Measurements from ENCODE around the gene STARD13.

The STARD13 gene

DNA sequence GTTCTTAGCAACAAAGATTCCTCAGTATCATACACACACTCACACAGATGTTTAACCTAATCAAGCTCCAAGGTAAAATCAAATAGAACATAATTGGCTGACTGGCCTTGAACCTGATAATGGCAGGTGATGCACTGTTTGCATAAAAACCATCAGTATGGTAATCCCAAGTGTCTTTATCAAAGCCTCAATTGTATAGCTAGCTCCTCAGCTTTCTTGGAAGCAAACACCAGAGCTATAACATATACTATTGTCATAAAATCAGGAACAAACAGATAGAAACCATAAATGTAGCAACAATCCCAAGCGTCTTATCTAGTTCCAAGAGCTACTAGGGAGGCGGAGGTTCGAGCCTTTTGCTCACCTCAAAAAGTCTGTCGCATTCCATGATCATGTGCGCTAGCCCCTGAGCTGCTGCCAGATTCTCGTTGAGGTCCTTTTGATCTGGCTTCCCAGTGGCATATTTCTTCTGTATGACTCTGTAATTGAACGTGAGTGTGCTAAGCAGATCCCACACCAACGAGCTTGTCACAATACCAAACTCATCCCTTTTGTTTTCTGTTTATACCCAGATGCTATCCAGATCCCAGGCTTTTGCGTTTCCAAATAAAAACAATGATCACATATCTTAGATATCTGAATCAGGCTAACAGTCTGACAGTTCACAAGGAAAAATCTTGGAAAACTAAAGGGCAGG is 174.0 kb downstream of the STARD13 start:
- H3K36me3 ChIP-seq (ENCODE audit: insufficient read depth, low read length): no peaks in the 10 kb centered on the region

DNA sequence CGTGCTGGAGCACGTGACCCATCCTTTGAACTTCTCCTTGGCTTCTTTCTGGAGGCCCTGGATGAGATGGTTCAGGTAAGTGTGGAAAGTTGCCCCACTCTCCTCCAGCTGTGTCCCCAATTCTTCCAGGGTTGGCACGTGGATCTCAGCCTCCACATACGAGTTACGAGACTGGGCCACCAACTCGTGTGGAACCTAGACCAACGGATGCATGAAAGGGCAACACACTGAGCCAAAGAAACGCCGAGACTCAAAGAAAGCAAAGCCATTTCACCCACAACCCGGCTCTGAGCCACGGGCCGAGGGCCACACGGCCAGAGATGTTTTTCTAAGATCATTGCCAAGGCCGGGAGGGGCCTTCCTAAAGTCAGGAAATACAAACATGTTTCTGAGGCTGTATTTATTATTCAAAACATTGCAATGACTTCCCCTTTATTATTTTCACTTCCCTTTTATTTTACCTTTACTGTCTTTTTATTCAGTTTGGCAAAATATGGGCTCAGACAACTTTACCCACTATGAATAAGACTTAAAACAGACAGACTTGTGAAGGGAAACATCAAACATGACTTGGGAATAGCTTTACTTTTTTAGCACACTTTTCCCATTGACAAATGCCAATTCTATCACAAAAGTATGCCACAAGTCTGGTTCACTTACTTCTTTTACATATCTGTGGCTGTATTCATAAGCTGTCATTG is 174.7 kb downstream of the STARD13 start:
- Histone ChIP-seq H3K9me3 (ENCODE audit: low read length) (no peaks in the 10 kb centered on the region), H3K4me3 (ENCODE audit: low read length) (no peak overlapping the region), H3K36me3 (ENCODE audit: insufficient read depth, low read length) (no peaks in the 10 kb centered on the region), H3K4me1 (ENCODE audit: insufficient read depth, low read length) (no peaks in the 10 kb centered on the region), H2AFZ (ENCODE audit: low read depth, low read length) (no peak overlapping the region), H3K27me3 (ENCODE audit: insufficient read depth, low read length) (no peaks in the 10 kb centered on the region)

More for the DNA sequence above, 174.0 kb downstream of the STARD13 start:
- H2AFZ ChIP-seq (ENCODE audit: low read depth, low read length): no peak overlapping the region
- no peaks in the 10 kb centered on the region for H3K27me3 ChIP-seq (ENCODE audit: insufficient read depth, low read length)
- H3K4me1 ChIP-seq (ENCODE audit: insufficient read depth, low read length): no peaks in the 10 kb centered on the region
- H3K9me3 ChIP-seq (ENCODE audit: low read length): no peaks in the 10 kb centered on the region
- no peak overlapping the region for H3K4me3 ChIP-seq (ENCODE audit: low read length)

DNA sequence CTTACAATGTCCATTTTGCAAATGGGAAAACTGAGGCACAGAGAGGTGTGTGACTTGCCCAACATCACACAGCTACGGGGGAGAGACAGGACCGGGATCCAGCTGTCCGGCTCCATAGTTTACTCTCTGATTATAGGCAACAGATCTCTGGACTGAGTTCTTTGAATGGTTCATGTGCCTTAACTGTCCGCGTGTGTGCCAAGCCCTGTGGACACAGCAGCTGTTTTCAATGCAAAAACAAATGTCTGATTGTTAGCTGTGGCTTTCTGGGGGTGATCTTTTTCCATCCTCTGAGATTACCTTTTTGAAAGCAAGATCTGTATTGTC is 175.2 kb downstream of the STARD13 start:
- Histone ChIP-seq H3K4me1 (ENCODE audit: insufficient read depth, low read length) (no peaks in the 10 kb centered on the region), H3K36me3 (ENCODE audit: insufficient read depth, low read length) (no peaks in the 10 kb centered on the region)

DNA sequence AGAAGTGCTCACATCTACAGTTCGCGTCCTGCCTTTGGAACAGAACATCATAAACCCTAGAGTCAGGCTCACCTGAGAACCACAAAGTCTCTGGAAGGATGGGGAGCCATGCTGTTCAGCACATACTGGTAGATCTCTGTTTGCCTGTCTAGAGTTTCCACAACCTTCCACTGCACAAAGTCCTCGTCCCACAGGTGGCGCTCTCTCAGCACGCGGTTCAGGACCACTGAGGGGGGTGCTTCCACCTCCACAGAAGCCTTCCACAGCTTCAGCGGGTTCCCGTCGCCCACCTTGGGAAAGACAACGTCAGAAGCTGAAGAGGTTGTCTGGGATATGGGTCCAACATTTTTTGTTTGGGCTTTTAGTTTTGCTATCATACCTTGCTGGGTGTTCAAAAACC is 175.8 kb downstream of the STARD13 start:
- Histone ChIP-seq H3K4me1 (ENCODE audit: insufficient read depth, low read length) (no peaks in the 10 kb centered on the region), H3K27me3 (ENCODE audit: insufficient read depth, low read length) (no peaks in the 10 kb centered on the region), H2AFZ (ENCODE audit: low read depth, low read length) (no peak overlapping the region), H3K9me3 (ENCODE audit: low read length) (no peaks in the 10 kb centered on the region), H3K4me3 (ENCODE audit: low read length) (no peak overlapping the region), H3K36me3 (ENCODE audit: insufficient read depth, low read length) (no peaks in the 10 kb centered on the region)

More for the DNA sequence above, 175.2 kb downstream of the STARD13 start:
- H2AFZ ChIP-seq (ENCODE audit: low read depth, low read length): no peak overlapping the region
- H3K27me3 ChIP-seq (ENCODE audit: insufficient read depth, low read length): no peaks in the 10 kb centered on the region
- no peaks in the 10 kb centered on the region for H3K9me3 ChIP-seq (ENCODE audit: low read length)
- no peak overlapping the region for H3K4me3 ChIP-seq (ENCODE audit: low read length)

DNA sequence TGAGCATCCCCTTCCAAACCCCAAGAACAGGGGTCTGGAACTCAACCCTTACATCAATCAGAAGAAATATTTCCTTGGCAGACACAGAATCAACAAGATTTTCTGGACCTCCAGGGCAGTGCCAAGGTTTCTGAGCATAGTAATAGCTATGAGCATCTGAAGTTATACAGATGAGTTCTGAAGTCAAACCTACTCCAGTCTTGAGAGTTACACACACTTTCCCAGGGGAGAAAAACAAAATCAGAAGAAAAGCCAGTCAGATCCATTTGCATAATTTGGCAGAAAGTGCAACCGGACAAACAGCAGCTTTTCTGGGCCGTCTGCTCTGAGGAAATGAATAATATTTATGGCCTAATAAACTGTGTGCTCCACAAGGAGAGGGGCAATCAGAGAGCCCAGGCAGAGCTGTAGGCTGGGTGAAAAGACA is 176.3 kb downstream of the STARD13 start:
- Histone ChIP-seq H3K4me1 (ENCODE audit: insufficient read depth, low read length) (no peaks in the 10 kb centered on the region), H2AFZ (ENCODE audit: low read depth, low read length) (no peak overlapping the region), H3K4me3 (ENCODE audit: low read length) (no peak overlapping the region), H3K9me3 (ENCODE audit: low read length) (no peaks in the 10 kb centered on the region), H3K36me3 (ENCODE audit: insufficient read depth, low read length) (no peaks in the 10 kb centered on the region), H3K27me3 (ENCODE audit: insufficient read depth, low read length) (no peaks in the 10 kb centered on the region)

DNA sequence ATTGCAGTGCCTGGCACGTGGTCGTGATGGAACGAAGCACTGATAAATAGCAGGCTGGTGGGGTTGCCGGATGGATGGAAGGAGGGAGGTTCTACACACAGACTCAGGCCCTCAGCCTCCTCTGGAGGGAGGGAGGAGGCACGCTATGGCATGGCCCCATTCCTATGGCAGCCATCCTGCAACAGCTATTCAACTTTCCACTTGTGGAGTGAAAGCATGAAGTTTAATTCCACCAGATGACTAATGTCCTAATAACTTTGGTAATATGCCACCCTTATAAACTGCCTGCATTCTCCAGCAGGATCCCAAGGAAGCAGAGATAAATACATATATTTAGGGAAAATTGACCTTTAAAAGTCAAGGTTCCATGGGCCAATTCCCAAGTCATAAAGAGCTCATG is 176.9 kb downstream of the STARD13 start:
- Histone ChIP-seq H3K4me3 (ENCODE audit: low read length) (no peak overlapping the region), H3K9me3 (ENCODE audit: low read length) (no peaks in the 10 kb centered on the region), H3K27me3 (ENCODE audit: insufficient read depth, low read length) (no peaks in the 10 kb centered on the region), H2AFZ (ENCODE audit: low read depth, low read length) (no peak overlapping the region), H3K36me3 (ENCODE audit: insufficient read depth, low read length) (no peaks in the 10 kb centered on the region), H3K4me1 (ENCODE audit: insufficient read depth, low read length) (no peaks in the 10 kb centered on the region)

DNA sequence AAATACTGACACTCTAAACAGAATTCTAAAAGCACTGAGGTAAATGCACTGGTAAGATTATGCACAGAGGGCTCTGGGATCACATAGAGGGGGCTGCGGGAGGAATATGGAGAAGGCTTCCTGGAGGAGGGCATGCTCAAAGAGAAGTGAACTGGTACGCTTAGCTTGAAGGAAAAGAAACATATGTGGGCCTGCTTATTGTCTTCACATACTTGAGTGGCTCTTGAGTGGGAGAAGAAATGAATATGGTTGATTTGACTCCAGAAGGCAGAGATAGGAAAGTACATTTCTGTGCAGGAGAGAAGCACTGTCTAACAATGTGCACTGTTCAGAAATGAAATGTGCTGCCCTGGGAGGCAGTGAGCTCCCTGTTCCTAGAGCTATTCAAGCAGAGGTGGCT is 178.2 kb downstream of the STARD13 start:
- no peak overlapping the region for H3K4me3 ChIP-seq (ENCODE audit: low read length)
- H3K36me3 ChIP-seq (ENCODE audit: insufficient read depth, low read length): no peaks in the 10 kb centered on the region
- H3K27me3 ChIP-seq (ENCODE audit: insufficient read depth, low read length): no peaks in the 10 kb centered on the region
- no peak overlapping the region for H2AFZ ChIP-seq (ENCODE audit: low read depth, low read length)
- no peaks in the 10 kb centered on the region for H3K9me3 ChIP-seq (ENCODE audit: low read length)
- no peaks in the 10 kb centered on the region for H3K4me1 ChIP-seq (ENCODE audit: insufficient read depth, low read length)

DNA sequence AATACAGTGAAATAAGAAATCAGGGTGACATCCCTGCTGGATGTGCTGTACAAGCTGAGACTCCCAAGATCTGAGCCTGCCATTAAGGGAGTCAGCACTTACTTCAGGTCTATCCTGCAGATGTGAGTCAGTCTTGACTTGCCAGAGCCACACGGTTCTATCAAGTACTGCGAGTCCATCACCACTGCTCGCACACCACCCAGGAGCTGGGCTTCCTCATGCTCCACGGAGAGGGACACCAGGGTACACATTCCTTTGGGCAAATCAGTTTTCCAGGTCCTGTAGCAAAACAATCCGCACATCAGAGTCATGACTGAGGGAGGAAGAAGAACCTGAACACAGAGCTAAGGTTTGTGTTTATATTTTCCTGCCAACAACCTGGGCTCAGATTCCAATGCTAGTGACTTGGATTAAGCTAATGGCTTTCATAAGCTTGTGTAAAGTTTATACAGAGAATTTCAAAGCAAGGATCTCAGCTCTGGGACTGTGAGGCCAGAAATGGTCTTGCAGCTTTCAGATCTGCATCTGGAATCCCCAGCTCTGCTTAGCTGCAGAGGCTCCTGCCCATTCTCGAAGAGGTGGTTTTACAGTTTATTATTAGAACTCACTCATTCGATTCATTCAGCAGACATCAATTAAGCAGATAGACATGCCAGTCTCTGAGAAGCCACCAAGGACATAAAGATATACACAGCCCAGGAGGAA is 178.7 kb downstream of the STARD13 start:
- Histone ChIP-seq H3K4me1 (ENCODE audit: insufficient read depth, low read length) (no peaks in the 10 kb centered on the region), H3K4me3 (ENCODE audit: low read length) (no peak overlapping the region), H3K9me3 (ENCODE audit: low read length) (no peaks in the 10 kb centered on the region), H3K27me3 (ENCODE audit: insufficient read depth, low read length) (no peaks in the 10 kb centered on the region), H3K36me3 (ENCODE audit: insufficient read depth, low read length) (no peaks in the 10 kb centered on the region), H2AFZ (ENCODE audit: low read depth, low read length) (no peak overlapping the region)

DNA sequence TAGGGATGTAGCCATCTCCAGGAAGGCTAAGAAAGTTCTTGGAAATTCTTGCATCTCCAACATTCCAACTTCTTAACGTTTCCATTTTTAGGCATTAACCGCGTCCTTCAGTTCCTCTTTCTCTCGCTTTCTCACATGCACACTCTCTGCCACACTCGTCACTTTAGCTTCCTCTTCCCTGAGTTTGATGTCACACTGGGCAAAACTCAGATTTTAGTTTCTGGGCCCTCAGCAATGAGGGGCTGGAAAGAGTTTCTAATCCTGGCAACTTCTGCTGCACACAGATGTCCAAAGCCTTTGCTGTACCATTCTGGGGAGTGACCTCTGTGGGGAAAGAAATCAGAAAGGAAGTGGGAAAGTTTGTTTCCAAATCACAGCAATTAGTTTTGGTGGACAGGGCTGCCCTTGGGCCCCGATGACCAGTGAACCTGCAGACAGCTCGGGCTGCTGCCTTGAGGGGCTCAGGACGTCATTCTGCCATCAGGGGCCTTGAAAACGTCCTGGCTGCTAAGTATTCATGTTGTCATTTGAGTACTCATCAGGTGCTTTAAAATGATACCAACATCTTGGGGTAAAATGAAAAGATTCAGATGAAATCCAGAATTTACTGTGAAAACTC is 180.1 kb downstream of the STARD13 start:
- H2AFZ ChIP-seq (ENCODE audit: low read depth, low read length): no peak overlapping the region
- no peaks in the 10 kb centered on the region for H3K27me3 ChIP-seq (ENCODE audit: insufficient read depth, low read length)
- H3K9me3 ChIP-seq (ENCODE audit: low read length): no peaks in the 10 kb centered on the region
- H3K4me1 ChIP-seq (ENCODE audit: insufficient read depth, low read length): no peaks in the 10 kb centered on the region
- no peak overlapping the region for H3K4me3 ChIP-seq (ENCODE audit: low read length)
- H3K36me3 ChIP-seq (ENCODE audit: insufficient read depth, low read length): no peaks in the 10 kb centered on the region

DNA sequence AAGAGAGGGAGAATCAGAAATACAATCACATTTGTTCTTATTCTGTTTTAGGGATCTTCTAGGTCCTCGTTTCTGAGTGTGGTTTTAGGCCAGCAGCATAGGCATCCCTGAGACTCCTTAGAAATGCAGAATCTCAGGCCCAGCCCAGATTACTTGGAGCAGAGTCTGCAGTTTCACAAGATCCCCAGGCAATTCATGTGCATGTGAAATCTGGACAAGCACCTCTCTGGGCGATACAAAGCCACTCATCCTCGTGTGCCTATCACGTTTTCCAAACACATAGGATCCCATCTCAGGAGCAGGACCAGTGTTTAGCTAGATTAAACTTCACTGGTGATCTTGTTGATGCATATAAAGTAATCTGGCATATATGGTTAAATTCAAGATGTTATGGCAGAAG is 182.1 kb downstream of the STARD13 start:
- no peak overlapping the region for H3K4me3 ChIP-seq (ENCODE audit: low read length)
- no peak overlapping the region for H2AFZ ChIP-seq (ENCODE audit: low read depth, low read length)
- no peaks in the 10 kb centered on the region for H3K4me1 ChIP-seq (ENCODE audit: insufficient read depth, low read length)
- no peaks in the 10 kb centered on the region for H3K27me3 ChIP-seq (ENCODE audit: insufficient read depth, low read length)
- peaks cover 1% of the 10 kb centered on the region for H3K9me3 ChIP-seq (ENCODE audit: low read length)
- H3K36me3 ChIP-seq (ENCODE audit: insufficient read depth, low read length): no peaks in the 10 kb centered on the region

DNA sequence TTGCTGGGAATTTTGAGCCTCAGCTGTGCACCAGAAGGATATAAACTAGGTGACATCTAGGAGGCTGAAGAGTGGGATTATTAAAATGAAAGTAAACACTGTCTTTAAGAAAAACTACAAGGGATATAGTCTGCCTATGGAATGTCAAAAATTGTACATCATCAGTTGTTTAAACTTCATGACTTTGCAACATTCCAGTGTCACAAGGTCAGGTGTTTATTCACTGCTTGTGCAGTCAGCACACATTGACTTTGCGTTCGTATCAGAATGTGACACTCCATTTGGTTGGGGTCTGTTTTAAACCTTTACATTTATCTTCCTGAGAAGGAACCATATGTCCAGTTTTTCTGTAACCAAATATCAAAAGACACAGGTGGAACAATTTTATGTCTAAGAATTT is 183.7 kb downstream of the STARD13 start:
- no peak overlapping the region for H3K4me3 ChIP-seq (ENCODE audit: low read length)
- no peaks in the 10 kb centered on the region for H3K4me1 ChIP-seq (ENCODE audit: insufficient read depth, low read length)
- no peaks in the 10 kb centered on the region for H3K36me3 ChIP-seq (ENCODE audit: insufficient read depth, low read length)
- H2AFZ ChIP-seq (ENCODE audit: low read depth, low read length): no peak overlapping the region
- peaks cover 2% of the 10 kb centered on the region for H3K9me3 ChIP-seq (ENCODE audit: low read length)
- no peaks in the 10 kb centered on the region for H3K27me3 ChIP-seq (ENCODE audit: insufficient read depth, low read length)

DNA sequence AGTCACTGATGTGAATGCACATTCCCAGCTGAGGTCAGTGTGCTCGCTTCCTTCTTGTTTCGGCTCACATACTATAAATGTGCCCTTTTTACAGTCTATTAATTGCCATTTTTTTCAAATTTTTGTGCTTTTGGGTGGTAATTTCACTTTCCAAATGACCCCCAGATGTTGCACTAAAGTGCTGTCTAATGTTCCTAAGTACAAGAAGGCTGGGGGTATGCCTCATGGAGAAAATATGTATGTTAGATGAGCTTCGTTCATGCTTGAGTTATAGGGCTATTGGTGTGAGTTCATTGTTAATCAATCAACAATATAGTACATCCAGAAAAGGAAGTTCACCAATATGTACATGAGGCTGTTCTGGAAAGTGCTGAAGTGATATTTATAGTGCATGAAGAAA is 184.7 kb downstream of the STARD13 start:
- H3K9me3 ChIP-seq (ENCODE audit: low read length): peaks cover 2% of the 10 kb centered on the region
- H3K36me3 ChIP-seq (ENCODE audit: insufficient read depth, low read length): no peaks in the 10 kb centered on the region
- H2AFZ ChIP-seq (ENCODE audit: low read depth, low read length): no peak overlapping the region
- no peak overlapping the region for H3K4me3 ChIP-seq (ENCODE audit: low read length)
- H3K4me1 ChIP-seq (ENCODE audit: insufficient read depth, low read length): no peaks in the 10 kb centered on the region
- no peaks in the 10 kb centered on the region for H3K27me3 ChIP-seq (ENCODE audit: insufficient read depth, low read length)

DNA sequence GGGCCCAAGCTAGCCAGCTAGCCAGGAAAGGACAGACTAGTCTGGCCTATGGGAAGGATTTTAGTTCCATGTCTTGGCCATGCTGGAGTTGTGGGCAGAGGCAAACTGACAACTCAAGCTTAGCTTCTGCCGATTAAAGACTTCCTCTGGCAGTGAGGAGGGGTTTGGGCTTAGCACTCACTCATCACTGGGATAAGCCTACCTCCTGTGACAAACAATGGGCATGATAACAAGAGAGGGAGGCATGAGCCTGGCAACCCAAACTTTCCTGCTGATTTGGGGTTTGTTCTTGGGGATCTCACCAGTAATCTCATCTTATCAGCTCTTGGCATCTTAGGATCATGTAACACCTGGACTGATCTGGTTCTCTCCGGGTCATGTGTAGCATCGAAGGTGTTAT is 185.7 kb downstream of the STARD13 start:
- H3K4me1 ChIP-seq (ENCODE audit: insufficient read depth, low read length): no peaks in the 10 kb centered on the region
- no peaks in the 10 kb centered on the region for H3K36me3 ChIP-seq (ENCODE audit: insufficient read depth, low read length)
- H3K4me3 ChIP-seq (ENCODE audit: low read length): no peak overlapping the region
- H2AFZ ChIP-seq (ENCODE audit: low read depth, low read length): no peak overlapping the region
- H3K27me3 ChIP-seq (ENCODE audit: insufficient read depth, low read length): no peaks in the 10 kb centered on the region
- H3K9me3 ChIP-seq (ENCODE audit: low read length): peaks cover 2% of the 10 kb centered on the region

Data from neuron (in vitro differentiated cells).